KMS-11 (cell line): Measurements from ENCODE around the gene AFAP1L2.

Experiments used
- H2AFZ ChIP-seq: fragments of 200-600 bp; sonication (generic); 2 replicates; pipeline ENCODE4 v1.6.1; 2016; ENCODE audit warnings: antibody characterized with exemption, mixed run types, low read depth
- H3K27ac ChIP-seq: fragments of 200-600 bp; sonication (generic); 2 replicates; pipeline ENCODE4 v1.6.1; 2016; ENCODE audit warnings: mild to moderate bottlenecking, mixed run types
- H3K27me3 ChIP-seq: fragments of 200-600 bp; sonication (generic); 2 replicates; pipeline ENCODE4 v1.6.1; 2017; ENCODE audit warnings: mild to moderate bottlenecking, low read depth, mixed run types, moderate library complexity; ENCODE audit not compliant: insufficient read depth
- H3K36me3 ChIP-seq: fragments of 200-600 bp; sonication (generic); 2 replicates; pipeline ENCODE4 v1.6.1; 2017; ENCODE audit warnings: mild to moderate bottlenecking, mixed run types; ENCODE audit not compliant: insufficient read depth
- H3K4me1 ChIP-seq: fragments of 200-600 bp; sonication (generic); 2 replicates; pipeline ENCODE4 v1.6.1; 2016; ENCODE audit warnings: mild to moderate bottlenecking, low read depth, mixed run types; ENCODE audit not compliant: poor library complexity, severe bottlenecking
- H3K4me2 ChIP-seq: fragments of 200-600 bp; sonication (generic); 2 replicates; pipeline ENCODE4 v1.7.0; 2016; ENCODE audit warnings: mild to moderate bottlenecking, mixed run types
- H3K4me3 ChIP-seq: fragments of 200-600 bp; sonication (generic); IDR thresholded peaks from 2 replicates; pipeline ENCODE4 v1.6.1; 2017; ENCODE audit warnings: low read depth, low read length, mixed read lengths; ENCODE audit not compliant: insufficient read depth
- H3K79me2 ChIP-seq: fragments of 200-600 bp; sonication (generic); 2 replicates; pipeline ENCODE4 v1.6.1; 2016; ENCODE audit warnings: low read depth, mixed run types; ENCODE audit not compliant: insufficient read depth
- H3K9ac ChIP-seq: fragments of 200-600 bp; sonication (generic); 2 replicates; pipeline ENCODE4 v1.6.1; 2016; ENCODE audit warnings: mild to moderate bottlenecking, mixed run types
- H4K20me1 ChIP-seq: fragments of 200-600 bp; sonication (generic); 2 replicates; pipeline ENCODE4 v1.6.1; 2016; ENCODE audit warnings: mild to moderate bottlenecking, mixed run types; ENCODE audit not compliant: insufficient read depth
- CTCF ChIP-seq: fragments of 200-600 bp; sonication (generic); conservative IDR thresholded peaks from 2 replicates; pipeline ENCODE4 v1.6.1; 2017; ENCODE audit warnings: low read depth, mild to moderate bottlenecking, antibody characterized with exemption, low read length, moderate library complexity, mixed read lengths

The AFAP1L2 gene

GRCh38 chr10:114391599-114391998 lies 12.7 kb downstream of the AFAP1L2 start:
- no peak overlapping the region for H2AFZ ChIP-seq
- H3K27me3 ChIP-seq = no peaks in the 10 kb centered on the region
- H4K20me1 ChIP-seq = no peaks in the 10 kb centered on the region
- no peaks in the 10 kb centered on the region for H3K4me1 ChIP-seq
- H3K4me2 ChIP-seq = no peak overlapping the region
- H3K4me3 ChIP-seq = no peak overlapping the region
- no peak for TF ChIP-seq CTCF
- H3K36me3 ChIP-seq = no peaks in the 10 kb centered on the region
- no peak overlapping the region for H3K27ac ChIP-seq
- no peaks in the 10 kb centered on the region for H3K79me2 ChIP-seq
- no peak overlapping the region for H3K9ac ChIP-seq

GRCh38 chr10:114389426-114389825 lies 14.9 kb downstream of the AFAP1L2 start:
- Histone ChIP-seq H3K27ac (no peak overlapping the region), H3K4me1 (no peaks in the 10 kb centered on the region), H2AFZ (no peak overlapping the region), H3K4me3 (no peak overlapping the region), H3K4me2 (no peak overlapping the region), H3K36me3 (no peaks in the 10 kb centered on the region), H3K9ac (no peak overlapping the region), H3K79me2 (no peaks in the 10 kb centered on the region), H4K20me1 (no peaks in the 10 kb centered on the region), H3K27me3 (no peaks in the 10 kb centered on the region)
- no peak for TF ChIP-seq CTCF

GRCh38 chr10:114388275-114388674 lies 16.0 kb downstream of the AFAP1L2 start:
- Histone ChIP-seq H4K20me1 (no peaks in the 10 kb centered on the region), H3K4me3 (no peak overlapping the region), H3K27ac (no peak overlapping the region), H3K9ac (no peak overlapping the region), H3K79me2 (no peaks in the 10 kb centered on the region), H2AFZ (no peak overlapping the region), H3K4me2 (no peak overlapping the region), H3K4me1 (no peaks in the 10 kb centered on the region), H3K36me3 (no peaks in the 10 kb centered on the region), H3K27me3 (no peaks in the 10 kb centered on the region)
- TF ChIP-seq CTCF = no peak

GRCh38 chr10:114387784-114388183 lies 16.5 kb downstream of the AFAP1L2 start:
- Histone ChIP-seq H4K20me1 (no peaks in the 10 kb centered on the region), H3K79me2 (no peaks in the 10 kb centered on the region), H3K9ac (no peak overlapping the region), H3K27me3 (no peaks in the 10 kb centered on the region), H3K4me3 (no peak overlapping the region), H3K4me1 (no peaks in the 10 kb centered on the region), H2AFZ (no peak overlapping the region), H3K36me3 (no peaks in the 10 kb centered on the region), H3K4me2 (no peak overlapping the region), H3K27ac (no peak overlapping the region)
- no peak for TF ChIP-seq CTCF
